ENCODE results near the gene ZNF804B.

Gene ZNF804B

GRCh38 chr7:88771417-88771816 lies 11.9 kb downstream of the ZNF804B start:
- TF ChIP-seq CTCF (IDR thresholded peaks at IDR 0.05) = no peak

GRCh38 chr7:88772776-88773175 lies 13.3 kb downstream of the ZNF804B start:
- no peak overlapping the region for H3K4me3 ChIP-seq (ENCODE audit: low read depth, low read length)
- H3K27me3 ChIP-seq (ENCODE audit: control insufficient read depth, insufficient read depth, low read length) = no peaks in the 10 kb centered on the region
- H3K36me3 ChIP-seq (ENCODE audit: control insufficient read depth, insufficient read depth, low read length) = no peaks in the 10 kb centered on the region
- no peaks in the 10 kb centered on the region for H3K9me3 ChIP-seq (ENCODE audit: control insufficient read depth, low read length)
- no peak for TF ChIP-seq CTCF (IDR thresholded peaks at IDR 0.05)
- no peak overlapping the region for H3K27ac ChIP-seq
- H3K9ac ChIP-seq = no peak overlapping the region
- no peak overlapping the region for H3K4me2 ChIP-seq (ENCODE audit: low read length)
- H3K79me2 ChIP-seq = no peaks in the 10 kb centered on the region
- no peaks in the 10 kb centered on the region for H3K4me1 ChIP-seq
- H2AFZ ChIP-seq = no peak overlapping the region

More at GRCh38 chr7:88771417-88771816, 11.9 kb downstream of the ZNF804B start:
- H3K4me2 ChIP-seq (ENCODE audit: low read length) = no peak overlapping the region
- no peak overlapping the region for H3K27ac ChIP-seq
- no peaks in the 10 kb centered on the region for H3K4me1 ChIP-seq
- no peaks in the 10 kb centered on the region for H3K9me3 ChIP-seq (ENCODE audit: control insufficient read depth, low read length)
- H3K27me3 ChIP-seq (ENCODE audit: control insufficient read depth, insufficient read depth, low read length) = no peaks in the 10 kb centered on the region
- no peaks in the 10 kb centered on the region for H3K79me2 ChIP-seq
- H3K4me3 ChIP-seq (ENCODE audit: low read depth, low read length) = no peak overlapping the region
- H2AFZ ChIP-seq = no peak overlapping the region
- H3K9ac ChIP-seq = no peak overlapping the region
- no peaks in the 10 kb centered on the region for H3K36me3 ChIP-seq (ENCODE audit: control insufficient read depth, insufficient read depth, low read length)

- Histone ChIP-seq H3K9me3 (ENCODE audit: control insufficient read depth, low read length) (no peaks in the 10 kb centered on the region), H3K27me3 (ENCODE audit: control insufficient read depth, insufficient read depth, low read length) (no peaks in the 10 kb centered on the region), H3K36me3 (ENCODE audit: control insufficient read depth, insufficient read depth, low read length) (no peaks in the 10 kb centered on the region), H3K27ac (no peak overlapping the region), H3K79me2 (no peaks in the 10 kb centered on the region), H3K9ac (no peak overlapping the region), H3K4me2 (ENCODE audit: low read length) (no peak overlapping the region), H2AFZ (no peak overlapping the region), H3K4me1 (no peaks in the 10 kb centered on the region), H3K4me3 (ENCODE audit: low read depth, low read length) (no peak overlapping the region)
- TF ChIP-seq CTCF (IDR thresholded peaks at IDR 0.05) = no peak
Observed at GRCh38 chr7:88775838-88776237, 16.3 kb downstream of the ZNF804B start.

- no peaks in the 10 kb centered on the region for H3K4me1 ChIP-seq
Observed at GRCh38 chr7:88787777-88788176, 28.3 kb downstream of the ZNF804B start.

More at GRCh38 chr7:88787777-88788176, 28.3 kb downstream of the ZNF804B start:
- Histone ChIP-seq H2AFZ (no peak overlapping the region), H3K27me3 (ENCODE audit: control insufficient read depth, insufficient read depth, low read length) (no peaks in the 10 kb centered on the region), H3K9me3 (ENCODE audit: control insufficient read depth, low read length) (no peaks in the 10 kb centered on the region), H3K4me3 (ENCODE audit: low read depth, low read length) (no peak overlapping the region), H3K79me2 (no peaks in the 10 kb centered on the region), H3K4me2 (ENCODE audit: low read length) (no peak overlapping the region), H3K36me3 (ENCODE audit: control insufficient read depth, insufficient read depth, low read length) (no peaks in the 10 kb centered on the region), H3K9ac (no peak overlapping the region), H3K27ac (no peak overlapping the region)
- no peak for TF ChIP-seq CTCF (IDR thresholded peaks at IDR 0.05)
